Mesendoderm (in vitro differentiated cells): Measurements from ENCODE around the gene KMT2C.

Experiments used
- DNase-seq: peaks from one replicate; pipeline ENCODE4 v3.0.0; 2013
- H2AK5ac ChIP-seq: 2 replicates; pipeline ENCODE4 v1.6.1; 2013; ENCODE audit warnings: low read length, inconsistent platforms
- H2BK120ac ChIP-seq: 2 replicates; pipeline ENCODE4 v1.6.1; 2013; ENCODE audit warnings: low read depth, mild to moderate bottlenecking, low read length, moderate library complexity, mixed read lengths
- H2BK15ac ChIP-seq: replicated peaks from 2 replicates; pipeline ENCODE4 v1.6.1; 2013; ENCODE audit warnings: low read depth, mild to moderate bottlenecking, moderate library complexity
- H2BK5ac ChIP-seq: 2 replicates; pipeline ENCODE4 v1.6.1; 2013; ENCODE audit warnings: low read length, inconsistent platforms
- H3K18ac ChIP-seq: 2 replicates; pipeline ENCODE4 v1.6.1; 2013; ENCODE audit warnings: mild to moderate bottlenecking, low read length, mixed read lengths
- H3K23ac ChIP-seq: one replicate; pipeline ENCODE4 v1.6.1; 2013; ENCODE audit warnings: low read length
- H3K27ac ChIP-seq: 2 replicates; pipeline ENCODE4 v1.5.1; 2013; ENCODE audit warnings: low read depth, mild to moderate bottlenecking, inconsistent platforms, low read length, moderate library complexity
- H3K27me3 ChIP-seq: 2 replicates; pipeline ENCODE4 v1.6.1; 2013; ENCODE audit warnings: low read length, control low read depth, mild to moderate bottlenecking, inconsistent platforms; ENCODE audit not compliant: insufficient read depth, poor library complexity
- H3K36me3 ChIP-seq: 2 replicates; pipeline ENCODE4 v1.6.1; 2013; ENCODE audit warnings: low read length, inconsistent platforms; ENCODE audit not compliant: control insufficient read depth, insufficient read depth
- H3K4ac ChIP-seq: one replicate; pipeline ENCODE4 v1.6.1; 2013; ENCODE audit warnings: low read depth, mild to moderate bottlenecking, low read length, moderate library complexity
- H3K4me1 ChIP-seq: 2 replicates; pipeline ENCODE4 v1.6.1; 2013; ENCODE audit warnings: low read depth, low read length, inconsistent platforms; ENCODE audit not compliant: control insufficient read depth
- H3K4me2 ChIP-seq: 2 replicates; pipeline ENCODE4 v1.6.1; 2013; ENCODE audit warnings: low read length
- H3K4me3 ChIP-seq: 2 replicates; pipeline ENCODE4 v1.5.1; 2013; ENCODE audit warnings: mild to moderate bottlenecking, low read length
- H3K56ac ChIP-seq: one replicate; pipeline ENCODE4 v1.6.1; 2013; ENCODE audit warnings: low read length
- H3K79me1 ChIP-seq: 2 replicates; pipeline ENCODE4 v1.6.1; 2013; ENCODE audit warnings: low read length, inconsistent platforms
- H3K79me2 ChIP-seq: 2 replicates; pipeline ENCODE4 v1.6.1; 2013; ENCODE audit warnings: mild to moderate bottlenecking, low read length; ENCODE audit not compliant: control insufficient read depth, insufficient read depth
- H3K9ac ChIP-seq: 2 replicates; pipeline ENCODE4 v1.6.1; 2013; ENCODE audit warnings: low read length, inconsistent platforms
- H4K5ac ChIP-seq: one replicate; pipeline ENCODE4 v1.6.1; 2013; ENCODE audit warnings: low read length
- H4K8ac ChIP-seq: one replicate; pipeline ENCODE4 v1.6.1; 2013; ENCODE audit warnings: low read depth, mild to moderate bottlenecking, control low read depth, low read length, moderate library complexity
- WGBS: extraction: QIAGEN DNeasy Blood & Tissue Kit; methylation state at CpG from one replicate; pipeline ENCODE4 v1.1.7; 2013; ENCODE audit warnings: low lambda C conversion rate, missing lambda C conversion rate; ENCODE audit not compliant: insufficient coverage; ENCODE audit errors: extremely low coverage; 5-methylcytosine and 5-hydroxymethylcytosine counted together

The KMT2C gene

DNA sequence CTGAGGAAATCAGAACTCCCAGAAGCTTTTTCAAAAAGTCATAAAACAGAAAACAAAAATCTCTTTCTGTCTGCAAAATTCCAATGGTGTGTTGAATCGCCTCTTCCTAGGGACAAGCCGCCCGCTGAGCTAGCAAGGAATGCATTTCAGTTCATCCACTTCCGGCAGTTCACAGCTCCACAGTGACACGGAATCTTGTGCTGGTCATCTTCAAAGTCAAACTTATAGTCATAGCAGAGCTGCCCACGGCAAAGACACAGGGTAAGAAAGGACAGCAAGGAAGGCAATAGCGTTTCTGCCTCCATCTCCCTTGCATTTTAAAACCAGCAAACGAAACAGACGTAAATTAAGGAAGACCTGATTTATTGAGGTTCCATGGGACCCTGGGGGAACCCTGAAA, 299.1 kb downstream of the KMT2C start:
- no peaks in the 10 kb centered on the region for H3K27me3 ChIP-seq
- H4K8ac ChIP-seq, result no peak overlapping the region
- WGBS, result no CpG with 5 or more reads among the region's 9 CpGs
- H4K5ac ChIP-seq, result no peak overlapping the region
- peaks cover 3% of the 10 kb centered on the region for H3K36me3 ChIP-seq
- no peak overlapping the region for H2BK15ac ChIP-seq
- H3K9ac ChIP-seq, result no peak overlapping the region
- DNase-seq, result peak; percentile 8
- no peak overlapping the region for H3K4me2 ChIP-seq
- no peak overlapping the region for H3K56ac ChIP-seq
- no peak overlapping the region for H2AK5ac ChIP-seq
- H3K18ac ChIP-seq, result no peak overlapping the region
- no peak overlapping the region for H2BK120ac ChIP-seq
- H2BK5ac ChIP-seq, result no peak overlapping the region
- H3K23ac ChIP-seq, result no peak overlapping the region
- no peak overlapping the region for H3K27ac ChIP-seq
- H3K79me2 ChIP-seq, result no peaks in the 10 kb centered on the region
- H3K4ac ChIP-seq, result no peak overlapping the region
- H3K4me3 ChIP-seq, result no peak overlapping the region
- no peaks in the 10 kb centered on the region for H3K79me1 ChIP-seq
- no peaks in the 10 kb centered on the region for H3K4me1 ChIP-seq

DNA sequence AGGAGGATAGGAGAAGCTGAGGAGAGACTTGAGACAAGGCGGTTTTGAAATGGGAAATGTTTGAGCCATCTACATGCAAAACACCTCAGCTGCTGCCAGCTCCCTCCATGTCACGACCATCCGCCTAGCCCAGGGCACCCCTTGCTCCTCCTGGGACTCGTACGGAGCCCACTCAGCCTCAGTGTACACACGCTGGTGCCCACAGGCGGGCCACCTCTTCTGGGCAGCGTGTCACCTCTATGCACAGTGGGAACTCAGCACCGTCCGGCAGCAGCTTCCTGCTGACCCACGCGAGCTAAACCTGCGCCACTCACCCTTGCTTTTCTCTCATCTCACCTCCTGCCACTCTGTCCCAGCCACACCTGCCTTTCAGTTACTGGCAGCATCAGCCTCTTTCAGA, 302.0 kb downstream of the KMT2C start:
- Histone ChIP-seq H2BK120ac (no peak overlapping the region), H3K4me1 (no peaks in the 10 kb centered on the region), H3K36me3 (peaks cover 4% of the 10 kb centered on the region), H3K79me2 (no peaks in the 10 kb centered on the region), H3K9ac (no peak overlapping the region), H2BK15ac (no peak overlapping the region), H3K4me2 (no peak overlapping the region), H4K8ac (no peak overlapping the region), H3K79me1 (no peaks in the 10 kb centered on the region), H2BK5ac (no peak overlapping the region), H3K27me3 (no peaks in the 10 kb centered on the region), H3K27ac (no peak overlapping the region), H3K18ac (no peak overlapping the region), H4K5ac (no peak overlapping the region), H3K4ac (no peak overlapping the region), H2AK5ac (no peak overlapping the region), H3K23ac (no peak overlapping the region), H3K56ac (no peak overlapping the region), H3K4me3 (no peak overlapping the region)
- no peak for DNase-seq
- no CpG with 5 or more reads among the region's 13 CpGs for WGBS

DNA sequence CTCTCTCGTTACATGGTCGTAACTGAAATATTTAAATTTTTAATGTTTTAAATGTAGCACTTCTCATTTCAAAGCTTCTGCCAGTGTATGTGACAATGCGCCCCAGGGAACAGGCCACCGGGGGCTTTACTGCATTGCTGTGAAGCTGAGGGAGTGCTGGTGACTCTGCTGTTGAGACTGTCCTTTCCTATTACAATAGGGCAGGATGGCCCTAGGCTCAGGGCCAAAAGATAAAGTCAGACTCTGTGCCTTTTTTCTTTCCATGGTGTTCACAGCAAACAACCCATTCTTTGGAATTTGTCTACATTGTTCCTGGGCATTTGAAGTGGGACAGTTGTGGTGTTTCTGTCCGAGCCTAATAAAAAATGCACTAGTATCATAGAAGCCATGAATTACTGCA, 303.0 kb downstream of the KMT2C start:
- Histone ChIP-seq H3K56ac (no peak overlapping the region), H3K18ac (no peak overlapping the region), H2AK5ac (no peak overlapping the region), H3K9ac (no peak overlapping the region), H2BK15ac (no peak overlapping the region), H3K79me1 (no peaks in the 10 kb centered on the region), H3K36me3 (peaks cover 2% of the 10 kb centered on the region), H3K4me2 (no peak overlapping the region), H3K4me1 (no peaks in the 10 kb centered on the region), H3K27ac (no peak overlapping the region), H4K8ac (no peak overlapping the region), H4K5ac (no peak overlapping the region), H2BK5ac (no peak overlapping the region), H3K4ac (no peak overlapping the region), H2BK120ac (no peak overlapping the region), H3K4me3 (no peak overlapping the region), H3K23ac (no peak overlapping the region), H3K27me3 (no peaks in the 10 kb centered on the region), H3K79me2 (no peaks in the 10 kb centered on the region)
- no peak for DNase-seq
- no CpG with 5 or more reads among the region's 5 CpGs for WGBS

DNA sequence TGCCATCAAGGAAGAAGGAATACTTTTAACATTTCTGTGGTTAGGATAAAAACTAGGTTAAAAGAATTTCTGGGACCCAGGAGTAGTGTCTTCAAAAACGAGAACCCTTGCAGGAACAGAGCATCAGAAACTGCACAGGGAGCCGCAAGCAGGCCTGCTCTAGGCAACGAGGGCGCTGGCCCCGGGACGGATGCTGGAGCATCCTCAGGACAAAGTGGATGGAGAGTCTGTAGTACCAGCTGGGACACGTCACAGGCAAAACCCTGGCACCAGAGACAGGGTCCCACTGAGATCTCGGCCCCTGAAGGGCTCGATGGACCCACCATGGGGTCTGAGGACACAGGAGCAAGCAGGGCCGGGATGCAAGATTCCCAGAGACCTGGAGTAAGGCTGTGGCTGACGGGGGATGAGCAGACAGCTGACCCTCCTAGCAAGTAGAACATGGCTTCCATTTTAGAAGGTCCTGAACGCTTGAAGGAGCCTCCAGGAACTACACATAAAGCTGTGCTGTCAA, 303.8 kb downstream of the KMT2C start:
- Histone ChIP-seq H3K23ac (no peak overlapping the region), H3K27ac (no peak overlapping the region), H4K8ac (no peak overlapping the region), H3K56ac (no peak overlapping the region), H2BK5ac (no peak overlapping the region), H3K79me1 (no peaks in the 10 kb centered on the region), H2BK15ac (no peak overlapping the region), H3K27me3 (no peaks in the 10 kb centered on the region), H3K36me3 (peaks cover 2% of the 10 kb centered on the region), H3K9ac (no peak overlapping the region), H3K18ac (no peak overlapping the region), H3K4me3 (no peak overlapping the region), H3K4ac (no peak overlapping the region), H3K4me1 (no peaks in the 10 kb centered on the region), H3K4me2 (no peak overlapping the region), H2BK120ac (no peak overlapping the region), H3K79me2 (no peaks in the 10 kb centered on the region), H4K5ac (no peak overlapping the region), H2AK5ac (no peak overlapping the region)
- DNase-seq, result no peak
- WGBS, result no CpG with 5 or more reads among the region's 12 CpGs

DNA sequence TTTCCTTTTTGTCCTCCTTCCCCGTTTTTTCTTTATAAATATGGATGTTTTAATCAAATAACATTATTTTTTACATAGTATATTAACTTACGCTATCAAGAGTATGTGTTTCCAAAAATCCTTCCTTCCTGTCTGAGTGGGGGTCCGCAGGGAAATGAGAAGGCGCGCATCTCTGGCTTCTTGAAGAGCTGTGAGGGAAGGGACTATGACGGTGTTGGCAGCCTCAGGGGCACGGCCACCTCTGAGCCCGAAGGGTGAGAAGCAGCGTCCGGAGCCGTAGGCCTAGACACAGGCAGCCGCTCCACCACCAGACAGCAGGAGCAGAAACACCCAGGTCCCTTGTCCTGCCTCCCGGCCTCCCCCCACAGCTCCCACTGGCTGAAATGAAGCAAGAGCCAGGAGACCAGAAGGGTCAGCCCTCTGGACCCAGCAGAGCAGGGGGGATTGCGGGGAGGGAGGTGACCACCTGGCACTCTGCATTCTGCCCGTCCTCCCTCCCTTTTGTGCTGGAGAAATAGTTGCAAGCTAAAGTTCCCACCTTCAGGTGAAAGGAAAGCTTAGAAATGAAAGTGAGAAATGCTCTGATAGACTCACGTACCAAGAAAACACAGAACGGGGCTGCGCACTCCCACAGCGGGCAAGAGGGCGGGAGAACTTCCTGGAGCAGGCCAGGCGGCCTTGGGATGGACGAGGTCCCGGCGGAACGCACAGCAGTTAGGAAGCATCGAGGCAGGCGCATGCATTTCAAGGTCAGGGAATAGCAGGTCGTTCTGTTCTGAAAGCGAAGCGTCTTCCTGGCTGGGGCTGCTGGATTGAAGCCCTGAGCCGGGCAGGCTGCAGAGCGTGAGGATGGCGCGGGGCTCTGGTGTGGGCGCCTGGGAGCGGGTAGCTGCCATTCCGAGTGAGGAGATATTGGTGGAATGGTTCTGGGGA, 304.9 kb downstream of the KMT2C start:
- no peak overlapping the region for H2BK5ac ChIP-seq
- no CpG with 5 or more reads among the region's 37 CpGs for WGBS

More for the DNA sequence above, 304.9 kb downstream of the KMT2C start:
- H3K4me1 ChIP-seq, result no peaks in the 10 kb centered on the region
- H4K5ac ChIP-seq, result no peak overlapping the region
- H3K4ac ChIP-seq, result no peak overlapping the region
- H3K36me3 ChIP-seq, result peaks cover 2% of the 10 kb centered on the region
- no peak overlapping the region for H3K27ac ChIP-seq
- no peak overlapping the region for H4K8ac ChIP-seq
- no peak overlapping the region for H3K23ac ChIP-seq
- H2BK15ac ChIP-seq, result no peak overlapping the region
- no peak overlapping the region for H3K4me3 ChIP-seq
- no peak overlapping the region for H3K56ac ChIP-seq
- no peaks in the 10 kb centered on the region for H3K79me2 ChIP-seq
- DNase-seq, result no peak
- no peak overlapping the region for H3K9ac ChIP-seq
- H3K18ac ChIP-seq, result no peak overlapping the region
- H3K4me2 ChIP-seq, result no peak overlapping the region
- H2BK120ac ChIP-seq, result no peak overlapping the region
- H3K79me1 ChIP-seq, result no peaks in the 10 kb centered on the region
- no peaks in the 10 kb centered on the region for H3K27me3 ChIP-seq
- H2AK5ac ChIP-seq, result no peak overlapping the region
